Measurements from ENCODE around the gene CNIH2. TPM values are rescaled to one million over a fixed set of nuclear protein-coding genes. Genes with fewer than 3 reads are reported as not detected.

CNIH2 gene
- total and polyA plus RNA-seq, 8 donors, result 0.50 to 1.5 (median 0.80) TPM; not detected in 5

DNA sequence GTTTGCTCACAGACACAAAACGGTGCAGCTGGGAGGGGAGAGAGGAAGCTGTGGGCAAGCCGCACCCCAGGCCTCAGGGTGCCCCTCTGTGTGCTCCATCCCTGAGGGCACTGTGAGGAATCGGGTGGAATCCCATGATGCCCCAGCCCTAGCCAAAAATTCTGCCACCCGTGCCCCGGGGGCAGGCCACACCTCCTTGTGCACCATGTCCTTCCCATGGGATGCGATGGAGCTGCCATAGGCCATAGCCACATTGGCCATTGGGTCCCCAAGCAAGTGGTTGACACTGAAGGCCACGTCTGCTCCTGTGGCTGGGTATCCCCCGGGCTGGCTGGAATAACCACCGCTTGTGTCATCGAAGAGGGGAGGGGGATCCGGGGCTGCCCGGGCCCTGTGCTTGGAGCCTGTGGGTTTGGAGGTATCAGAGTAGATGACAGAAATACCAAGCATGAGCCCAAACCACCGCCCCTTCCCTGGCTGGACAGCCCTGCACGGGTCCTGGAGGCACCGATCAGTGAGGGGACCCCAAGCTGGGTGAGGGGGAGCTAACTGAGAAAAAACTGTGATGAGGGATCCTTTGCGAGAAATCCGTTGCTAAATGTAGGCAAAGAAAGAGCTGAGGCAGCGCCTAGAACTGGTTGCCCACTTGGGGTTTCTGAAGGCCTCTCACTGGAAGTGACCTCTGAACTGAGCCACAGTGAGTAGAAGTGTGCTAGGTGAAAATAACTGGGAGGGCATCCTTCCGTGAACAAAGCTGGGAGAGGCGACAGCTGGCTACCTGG lies 10.1 kb downstream of the CNIH2 start:
- intact Hi-C loops (cut with DNase I; ENCODE audit: low total_unique reads), result no loop called here
- DNase-seq, result peak in 1 of 2 donors; percentile 33
- Histone ChIP-seq H3K4me3 (peak overlapping the region; percentile 60 to 97 (median 80)), H3K9me3 (no peaks in the 10 kb centered on the region), H3K36me3 (peaks cover 10 to 32% (median 24%) of the 10 kb centered on the region in 4 donors), H3K27me3 (peaks cover 0 to 25% (median 19%) of the 10 kb centered on the region in 3 donors), H3K27ac (peak overlapping the region; percentile 92 to 98 (median 97)), H3K4me1 (peaks cover 25 to 65% (median 50%) of the 10 kb centered on the region in 4 donors)
- WGBS, 5 donors, result 29 to 43% (median 40%) methylated on average over 20 of the region's 20 CpGs
- TF ChIP-seq, protein P1, sequence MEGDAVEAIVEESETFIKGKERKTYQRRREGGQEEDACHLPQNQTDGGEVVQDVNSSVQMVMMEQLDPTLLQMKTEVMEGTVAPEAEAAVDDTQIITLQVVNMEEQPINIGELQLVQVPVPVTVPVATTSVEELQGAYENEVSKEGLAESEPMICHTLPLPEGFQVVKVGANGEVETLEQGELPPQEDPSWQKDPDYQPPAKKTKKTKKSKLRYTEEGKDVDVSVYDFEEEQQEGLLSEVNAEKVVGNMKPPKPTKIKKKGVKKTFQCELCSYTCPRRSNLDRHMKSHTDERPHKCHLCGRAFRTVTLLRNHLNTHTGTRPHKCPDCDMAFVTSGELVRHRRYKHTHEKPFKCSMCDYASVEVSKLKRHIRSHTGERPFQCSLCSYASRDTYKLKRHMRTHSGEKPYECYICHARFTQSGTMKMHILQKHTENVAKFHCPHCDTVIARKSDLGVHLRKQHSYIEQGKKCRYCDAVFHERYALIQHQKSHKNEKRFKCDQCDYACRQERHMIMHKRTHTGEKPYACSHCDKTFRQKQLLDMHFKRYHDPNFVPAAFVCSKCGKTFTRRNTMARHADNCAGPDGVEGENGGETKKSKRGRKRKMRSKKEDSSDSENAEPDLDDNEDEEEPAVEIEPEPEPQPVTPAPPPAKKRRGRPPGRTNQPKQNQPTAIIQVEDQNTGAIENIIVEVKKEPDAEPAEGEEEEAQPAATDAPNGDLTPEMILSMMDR (IDR thresholded peaks at IDR 0.05), result no peak

DNA sequence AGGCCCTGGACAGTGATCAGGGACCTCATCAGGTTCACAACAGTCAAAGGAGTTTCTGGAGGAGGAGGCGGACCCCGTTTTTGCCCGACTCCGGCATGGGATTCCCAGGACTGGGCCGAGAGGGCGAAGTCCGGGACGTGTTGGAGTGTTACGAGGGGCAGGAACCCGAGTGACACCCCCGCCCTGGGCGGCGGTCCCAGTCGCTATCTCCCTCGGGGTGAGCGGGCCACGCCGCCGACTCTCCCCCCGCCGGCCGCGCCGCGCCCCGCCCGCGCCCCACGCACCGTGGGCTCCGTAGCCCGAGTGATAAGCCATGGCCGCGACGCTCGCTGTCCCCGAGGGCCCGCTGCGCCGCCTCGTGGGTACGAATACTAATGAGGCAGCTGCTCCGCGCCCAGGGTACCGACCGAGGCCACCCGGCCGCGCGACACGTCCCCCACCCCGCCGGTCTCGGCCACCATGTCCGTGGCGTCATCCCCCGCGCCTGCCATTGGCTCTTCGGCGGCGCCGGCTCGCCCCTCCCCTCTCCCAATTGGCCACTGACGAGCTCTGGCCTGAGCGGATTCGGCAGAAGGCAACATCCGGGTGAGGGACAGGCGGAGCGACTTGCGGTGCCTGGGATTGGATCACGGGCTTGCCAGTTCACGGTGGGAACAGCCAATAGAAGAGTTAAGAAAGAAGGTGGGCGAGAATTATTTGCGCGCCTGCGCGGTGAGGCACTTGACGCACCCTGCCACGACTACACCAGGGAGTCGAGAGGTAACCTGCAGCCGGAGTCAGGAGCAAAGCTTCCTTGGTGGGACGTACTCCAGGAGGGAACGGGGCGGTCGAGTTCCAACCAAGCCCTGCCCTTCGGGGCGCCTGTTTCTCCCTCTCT lies 10.9 kb downstream of the CNIH2 start, which contains the start of gene YIF1A:
Gene YIF1A, minus strand, starts transcription at position 473 of the 877 bp plus-strand sequence. Its CDS starts 158 bp downstream, at position 315.
- H3K4me3 ChIP-seq, result peak within 1 kb of the TSS; percentile 60 to 97 (median 80)
- no peak for TF ChIP-seq EP300 (IDR thresholded peaks at IDR 0.05)
- TF ChIP-seq, protein P1 (IDR thresholded peaks at IDR 0.05), result no peak
- peak; percentile 95 to 98 (median 96) for TF ChIP-seq POLR2AphosphoS5 (IDR thresholded peaks at IDR 0.05)
- TF ChIP-seq POLR2A (IDR thresholded peaks at IDR 0.05), result peak in 2 of 4 donors; percentile 25 to 66
- intact Hi-C loops (cut with DNase I; ENCODE audit: low total_unique reads), result no loop called here
- peak; percentile 99 to 100 for DNase-seq
- H3K9me3 ChIP-seq, result no peaks in the 10 kb centered on the region
- H3K27ac ChIP-seq, result peak within 1 kb of the TSS; percentile 92 to 98 (median 97)
- H3K36me3 ChIP-seq, result peaks cover 10 to 24% (median 20%) of the 10 kb centered on the region in 4 donors
- peaks cover 0 to 33% (median 19%) of the 10 kb centered on the region in 3 donors for H3K27me3 ChIP-seq
- WGBS, 5 donors, result 0 to 1% (median 0%) methylated on average over 33 to 87 of the region's 87 CpGs
- peaks cover 25 to 63% (median 51%) of the 10 kb centered on the region in 4 donors for H3K4me1 ChIP-seq

- peak overlapping the region; percentile 92 to 98 (median 97) for H3K27ac ChIP-seq
- intact Hi-C loops (cut with DNase I; ENCODE audit: low total_unique reads), result no loop called here
- H3K27me3 ChIP-seq, result peaks cover 0 to 41% (median 19%) of the 10 kb centered on the region in 3 donors
- H3K36me3 ChIP-seq, result peaks cover 2 to 17% (median 11%) of the 10 kb centered on the region in 4 donors
- H3K4me1 ChIP-seq, result peaks cover 25 to 63% (median 51%) of the 10 kb centered on the region in 4 donors
- H3K9me3 ChIP-seq, result no peaks in the 10 kb centered on the region
- peak; percentile 77 to 94 for DNase-seq
- peak overlapping the region; percentile 60 to 97 (median 80) for H3K4me3 ChIP-seq
- TF ChIP-seq EP300 (IDR thresholded peaks at IDR 0.05), result no peak
- TF ChIP-seq, protein P1 (IDR thresholded peaks at IDR 0.05), result no peak
- no peak for TF ChIP-seq POLR2AphosphoS5 (IDR thresholded peaks at IDR 0.05)
- no peak for TF ChIP-seq POLR2A (IDR thresholded peaks at IDR 0.05)
- 6 to 12% (median 10%) methylated on average over 25 to 36 of the region's 36 CpGs for WGBS, 5 donors
These were observed 11.8 kb downstream of the CNIH2 start for GRCh38 chr11:66289548-66290329.

Measured in stomach (tissue), 9 donors.